ENCODE measurements around the gene PRKCD.

The PRKCD gene

DNA sequence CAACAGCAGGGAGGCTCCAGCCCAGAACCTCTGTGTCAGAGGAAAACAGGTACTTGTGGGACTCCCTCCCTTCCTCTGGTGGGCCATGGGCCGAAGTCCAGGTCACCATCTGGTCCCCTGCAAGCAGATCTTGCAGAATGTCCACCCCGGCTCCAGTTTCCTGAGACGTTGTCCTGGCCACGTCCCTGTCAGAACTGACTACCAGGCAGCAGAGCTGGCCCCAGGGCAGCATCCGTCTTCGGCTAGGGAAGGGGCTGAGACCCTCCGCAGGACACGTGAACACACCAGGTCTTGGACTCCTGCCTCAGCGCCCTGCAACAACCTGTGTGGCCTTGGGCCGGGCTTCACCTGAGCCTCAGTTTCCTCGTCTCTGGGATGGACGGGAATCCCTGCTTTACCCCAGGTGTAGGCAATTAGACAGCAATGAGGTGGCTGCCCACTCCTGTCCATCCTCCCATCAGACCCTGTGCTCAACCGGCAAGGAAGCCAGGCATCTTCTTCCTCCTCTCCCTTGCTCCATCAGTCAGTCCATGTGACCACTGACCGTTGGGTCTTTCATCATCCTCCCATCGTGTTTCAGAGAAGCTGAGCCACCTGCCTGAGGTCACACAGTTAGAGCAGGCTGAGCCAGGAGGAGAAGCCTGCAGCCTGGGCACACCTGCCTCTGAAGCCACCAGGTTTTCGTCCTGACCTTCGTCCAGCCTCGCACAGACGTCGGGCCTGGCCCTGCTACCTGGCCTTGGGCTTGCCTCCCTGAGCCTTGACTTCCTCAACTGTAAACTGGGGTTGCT is 8.9 kb upstream of the PRKCD start:
- no peak overlapping the region for H3K4me3 ChIP-seq (ENCODE audit: low read depth, low read length)

DNA sequence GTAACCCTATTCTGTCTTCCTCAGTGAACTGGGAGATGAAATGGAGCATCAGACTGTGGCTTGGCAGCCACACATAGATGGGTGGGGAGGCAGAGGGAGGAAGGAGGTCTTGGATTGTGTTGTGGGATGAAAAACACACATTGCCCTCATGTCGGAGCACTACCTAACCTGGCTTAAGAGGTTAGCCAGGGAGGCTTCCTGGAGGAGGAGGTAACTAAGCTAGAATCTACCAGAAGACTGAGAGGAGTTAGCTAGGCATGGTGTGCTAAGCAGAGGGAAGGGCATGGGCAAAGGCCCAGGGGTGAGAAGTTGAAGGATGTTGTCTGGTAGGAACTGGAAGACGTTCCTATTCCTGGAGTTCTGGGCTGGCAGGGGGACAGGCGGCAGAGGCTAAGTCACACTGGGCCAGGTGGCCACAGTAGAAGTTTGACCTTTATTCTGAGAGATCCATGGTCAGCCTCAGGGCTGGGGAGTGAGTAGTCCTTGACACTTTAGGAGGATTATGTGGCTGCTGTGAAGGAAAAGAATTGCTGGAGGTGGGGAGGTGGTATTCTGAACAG is 7.7 kb upstream of the PRKCD start:
- H3K9me3 ChIP-seq: no peaks in the 10 kb centered on the region
- no peak for DNase-seq
- H3K4me1 ChIP-seq: no peaks in the 10 kb centered on the region
- no peaks in the 10 kb centered on the region for H3K36me3 ChIP-seq
- no peaks in the 10 kb centered on the region for H3K27me3 ChIP-seq
- TF ChIP-seq, protein P1, sequence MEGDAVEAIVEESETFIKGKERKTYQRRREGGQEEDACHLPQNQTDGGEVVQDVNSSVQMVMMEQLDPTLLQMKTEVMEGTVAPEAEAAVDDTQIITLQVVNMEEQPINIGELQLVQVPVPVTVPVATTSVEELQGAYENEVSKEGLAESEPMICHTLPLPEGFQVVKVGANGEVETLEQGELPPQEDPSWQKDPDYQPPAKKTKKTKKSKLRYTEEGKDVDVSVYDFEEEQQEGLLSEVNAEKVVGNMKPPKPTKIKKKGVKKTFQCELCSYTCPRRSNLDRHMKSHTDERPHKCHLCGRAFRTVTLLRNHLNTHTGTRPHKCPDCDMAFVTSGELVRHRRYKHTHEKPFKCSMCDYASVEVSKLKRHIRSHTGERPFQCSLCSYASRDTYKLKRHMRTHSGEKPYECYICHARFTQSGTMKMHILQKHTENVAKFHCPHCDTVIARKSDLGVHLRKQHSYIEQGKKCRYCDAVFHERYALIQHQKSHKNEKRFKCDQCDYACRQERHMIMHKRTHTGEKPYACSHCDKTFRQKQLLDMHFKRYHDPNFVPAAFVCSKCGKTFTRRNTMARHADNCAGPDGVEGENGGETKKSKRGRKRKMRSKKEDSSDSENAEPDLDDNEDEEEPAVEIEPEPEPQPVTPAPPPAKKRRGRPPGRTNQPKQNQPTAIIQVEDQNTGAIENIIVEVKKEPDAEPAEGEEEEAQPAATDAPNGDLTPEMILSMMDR (IDR thresholded peaks at IDR 0.05; ENCODE audit: low read depth, low read length): no peak
- no peak overlapping the region for H3K4me3 ChIP-seq (ENCODE audit: low read depth, low read length)

More for the DNA sequence above, 8.9 kb upstream of the PRKCD start:
- DNase-seq: no peak
- H3K36me3 ChIP-seq: no peaks in the 10 kb centered on the region
- H3K27me3 ChIP-seq: no peaks in the 10 kb centered on the region
- H3K9me3 ChIP-seq: no peaks in the 10 kb centered on the region
- TF ChIP-seq, protein P1 (IDR thresholded peaks at IDR 0.05; ENCODE audit: low read depth, low read length): no peak
- no peaks in the 10 kb centered on the region for H3K4me1 ChIP-seq

DNA sequence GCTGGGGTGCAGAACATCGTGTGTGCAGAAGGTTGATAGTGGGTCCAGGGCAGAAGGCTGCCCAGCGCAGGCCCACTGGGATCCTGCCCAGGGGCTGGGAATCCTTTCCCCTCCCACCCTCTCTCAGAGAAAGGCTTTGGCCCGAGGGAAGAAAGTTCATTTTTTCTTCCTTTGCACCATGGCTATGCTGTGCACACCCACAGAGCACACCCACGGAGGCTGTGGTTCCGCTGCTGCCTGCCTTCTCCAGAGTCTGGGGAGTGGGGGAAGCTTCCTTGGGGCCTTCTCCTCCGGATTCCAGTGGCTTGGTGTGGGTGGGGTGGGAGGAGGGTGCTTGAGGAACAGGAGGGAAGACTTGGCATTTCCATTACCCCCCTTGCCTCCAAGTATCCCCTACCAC is 7.0 kb upstream of the PRKCD start:
- Histone ChIP-seq H3K9me3 (no peaks in the 10 kb centered on the region), H3K27me3 (no peaks in the 10 kb centered on the region), H3K4me3 (ENCODE audit: low read depth, low read length) (no peak overlapping the region), H3K36me3 (no peaks in the 10 kb centered on the region), H3K4me1 (no peaks in the 10 kb centered on the region)
- TF ChIP-seq, protein P1 (IDR thresholded peaks at IDR 0.05; ENCODE audit: low read depth, low read length): no peak
- DNase-seq: no peak

DNA sequence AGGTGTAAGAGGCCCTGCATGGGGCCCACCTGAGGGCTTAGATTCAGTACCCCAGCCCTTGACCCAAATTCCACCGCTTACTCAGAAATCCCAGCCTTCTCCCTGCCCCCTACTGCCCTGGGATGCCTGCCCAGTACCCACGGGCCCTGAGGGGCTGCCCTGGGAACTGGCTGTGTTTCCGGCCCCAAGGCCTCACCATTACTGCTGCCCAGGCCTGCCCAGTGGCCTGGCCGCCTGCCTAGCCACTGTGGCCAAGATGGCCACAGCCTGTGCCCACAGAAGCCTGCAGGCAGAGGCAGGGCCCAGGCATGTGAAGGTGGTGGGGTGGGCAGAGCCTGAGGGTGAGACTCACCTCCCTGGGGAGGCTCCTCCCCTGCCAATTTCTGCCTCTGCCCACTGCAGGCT is 6.1 kb upstream of the PRKCD start:
- no peaks in the 10 kb centered on the region for H3K9me3 ChIP-seq
- H3K4me1 ChIP-seq: no peaks in the 10 kb centered on the region
- no peak overlapping the region for H3K4me3 ChIP-seq (ENCODE audit: low read depth, low read length)
- H3K27me3 ChIP-seq: no peaks in the 10 kb centered on the region
- no peaks in the 10 kb centered on the region for H3K36me3 ChIP-seq
- TF ChIP-seq, protein P1 (IDR thresholded peaks at IDR 0.05; ENCODE audit: low read depth, low read length): no peak
- no peak for DNase-seq

GRCh38 chr3:53155760-53156159 is 5.2 kb upstream of the PRKCD start:
- DNase-seq: no peak
- Histone ChIP-seq H3K4me1 (no peaks in the 10 kb centered on the region), H3K27me3 (no peaks in the 10 kb centered on the region), H3K4me3 (ENCODE audit: low read depth, low read length) (no peak overlapping the region), H3K9me3 (no peaks in the 10 kb centered on the region), H3K36me3 (no peaks in the 10 kb centered on the region)
- TF ChIP-seq, protein P1 (IDR thresholded peaks at IDR 0.05; ENCODE audit: low read depth, low read length): no peak

- Histone ChIP-seq H3K4me3 (ENCODE audit: low read depth, low read length) (no peak overlapping the region), H3K9me3 (no peaks in the 10 kb centered on the region), H3K36me3 (no peaks in the 10 kb centered on the region), H3K4me1 (no peaks in the 10 kb centered on the region), H3K27me3 (no peaks in the 10 kb centered on the region)
- TF ChIP-seq, protein P1 (IDR thresholded peaks at IDR 0.05; ENCODE audit: low read depth, low read length): no peak
- no peak for DNase-seq
Observed at GRCh38 chr3:53156368-53156834, 4.6 kb upstream of the PRKCD start.

Data from BE2C (cell line).